Measurements from ENCODE around the gene RHOJ. TPM values are rescaled to one million over a fixed set of nuclear protein-coding genes. Genes with fewer than 3 reads are reported as not detected.

The RHOJ gene
- total RNA-seq, 4 donors from 2014 or later = 13.6 to 40.8 (median 25.0) TPM

GRCh38 chr14:63228217-63228616 lies 24.0 kb downstream of the RHOJ start:
- no peaks in the 10 kb centered on the region for H3K27me3 ChIP-seq
- H3K9me3 ChIP-seq = no peaks in the 10 kb centered on the region
- no peak for DNase-seq
- intact Hi-C loops (cut with DNase I; ENCODE audit: low total_unique reads) = no loop called here
- TF ChIP-seq POLR2A (IDR thresholded peaks at IDR 0.05) (no peak), CTCF (IDR thresholded peaks at IDR 0.05) (no peak)
- no peak overlapping the region for H3K4me3 ChIP-seq
- no peak overlapping the region for H3K27ac ChIP-seq
- no peaks in the 10 kb centered on the region for H3K36me3 ChIP-seq
- no peaks in the 10 kb centered on the region for H3K4me1 ChIP-seq

- Histone ChIP-seq H3K4me1 (no peaks in the 10 kb centered on the region), H3K9me3 (no peaks in the 10 kb centered on the region), H3K27me3 (no peaks in the 10 kb centered on the region), H3K4me3 (no peak overlapping the region), H3K36me3 (no peaks in the 10 kb centered on the region), H3K27ac (no peak overlapping the region)
- no peak for TF ChIP-seq POLR2A (IDR thresholded peaks at IDR 0.05)
- no peak for TF ChIP-seq CTCF (IDR thresholded peaks at IDR 0.05)
- no peak for DNase-seq
- intact Hi-C loops (cut with DNase I; ENCODE audit: low total_unique reads) = no loop called here
Measured at GRCh38 chr14:63229330-63230059, 25.3 kb downstream of the RHOJ start.

- H3K27me3 ChIP-seq = no peaks in the 10 kb centered on the region
- H3K4me3 ChIP-seq = no peak overlapping the region
- no peak for TF ChIP-seq POLR2A (IDR thresholded peaks at IDR 0.05)
- no peak for TF ChIP-seq CTCF (IDR thresholded peaks at IDR 0.05)
- intact Hi-C loops (cut with DNase I; ENCODE audit: low total_unique reads) = no loop called here
- H3K36me3 ChIP-seq = no peaks in the 10 kb centered on the region
- no peak overlapping the region for H3K27ac ChIP-seq
- no peak for DNase-seq
- no peaks in the 10 kb centered on the region for H3K4me1 ChIP-seq
- H3K9me3 ChIP-seq = no peaks in the 10 kb centered on the region
Measured at GRCh38 chr14:63231766-63232165, 27.5 kb downstream of the RHOJ start.

GRCh38 chr14:63237791-63238190 lies 33.5 kb downstream of the RHOJ start:
- no peak for DNase-seq
- Histone ChIP-seq H3K4me1 (no peaks in the 10 kb centered on the region), H3K9me3 (no peaks in the 10 kb centered on the region), H3K27me3 (no peaks in the 10 kb centered on the region), H3K4me3 (no peak overlapping the region), H3K36me3 (no peaks in the 10 kb centered on the region), H3K27ac (no peak overlapping the region)
- intact Hi-C loops (cut with DNase I; ENCODE audit: low total_unique reads) = no loop called here
- TF ChIP-seq POLR2A (IDR thresholded peaks at IDR 0.05) (no peak), CTCF (IDR thresholded peaks at IDR 0.05) (no peak)

- Histone ChIP-seq H3K36me3 (no peaks in the 10 kb centered on the region), H3K4me1 (no peaks in the 10 kb centered on the region), H3K9me3 (no peaks in the 10 kb centered on the region), H3K4me3 (no peak overlapping the region), H3K27ac (no peak overlapping the region), H3K27me3 (no peaks in the 10 kb centered on the region)
- DNase-seq = no peak
- TF ChIP-seq POLR2A (IDR thresholded peaks at IDR 0.05) = no peak
- no peak for TF ChIP-seq CTCF (IDR thresholded peaks at IDR 0.05)
- intact Hi-C loops (cut with DNase I; ENCODE audit: low total_unique reads) = no loop called here
Measured at GRCh38 chr14:63240221-63240620, 36.0 kb downstream of the RHOJ start.
